ENCODE results near the gene PALM.
A peak's percentile ranks its signal among the peaks of the same experiment; 100 is the strongest.

PALM gene

GRCh38 chr19:748274-748598 is 39.5 kb downstream of the PALM start:
- TF ChIP-seq, protein P1, sequence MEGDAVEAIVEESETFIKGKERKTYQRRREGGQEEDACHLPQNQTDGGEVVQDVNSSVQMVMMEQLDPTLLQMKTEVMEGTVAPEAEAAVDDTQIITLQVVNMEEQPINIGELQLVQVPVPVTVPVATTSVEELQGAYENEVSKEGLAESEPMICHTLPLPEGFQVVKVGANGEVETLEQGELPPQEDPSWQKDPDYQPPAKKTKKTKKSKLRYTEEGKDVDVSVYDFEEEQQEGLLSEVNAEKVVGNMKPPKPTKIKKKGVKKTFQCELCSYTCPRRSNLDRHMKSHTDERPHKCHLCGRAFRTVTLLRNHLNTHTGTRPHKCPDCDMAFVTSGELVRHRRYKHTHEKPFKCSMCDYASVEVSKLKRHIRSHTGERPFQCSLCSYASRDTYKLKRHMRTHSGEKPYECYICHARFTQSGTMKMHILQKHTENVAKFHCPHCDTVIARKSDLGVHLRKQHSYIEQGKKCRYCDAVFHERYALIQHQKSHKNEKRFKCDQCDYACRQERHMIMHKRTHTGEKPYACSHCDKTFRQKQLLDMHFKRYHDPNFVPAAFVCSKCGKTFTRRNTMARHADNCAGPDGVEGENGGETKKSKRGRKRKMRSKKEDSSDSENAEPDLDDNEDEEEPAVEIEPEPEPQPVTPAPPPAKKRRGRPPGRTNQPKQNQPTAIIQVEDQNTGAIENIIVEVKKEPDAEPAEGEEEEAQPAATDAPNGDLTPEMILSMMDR (IDR thresholded peaks at IDR 0.05; ENCODE audit: unreplicated experiment in 3 of 3), result no peak
- H3K4me3 Mint-ChIP-seq, result no peak overlapping the region

DNA sequence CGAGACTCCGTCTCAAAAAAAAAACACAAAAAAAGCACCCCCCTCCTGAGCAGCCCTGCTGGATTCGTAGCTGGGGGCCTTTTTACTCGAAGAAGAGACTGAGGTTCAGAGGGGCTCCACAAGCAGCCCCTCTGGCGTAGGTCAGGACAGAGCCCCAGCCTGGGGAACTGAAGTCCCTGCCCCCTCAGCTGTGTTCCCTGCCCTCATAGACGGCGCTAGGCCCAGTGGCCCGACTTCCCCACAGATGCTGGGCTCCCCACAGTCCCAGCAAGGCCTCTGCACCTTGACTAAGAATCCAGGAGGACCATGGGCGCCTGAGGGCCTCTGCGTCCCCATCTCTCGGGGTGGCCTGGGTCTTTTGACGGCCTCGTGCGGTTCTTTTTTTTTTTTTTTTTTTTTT is 41.1 kb downstream of the PALM start:
- TF ChIP-seq, protein P1 (IDR thresholded peaks at IDR 0.05; ENCODE audit: unreplicated experiment in 3 of 3), result no peak
- peaks cover 3% of the 10 kb centered on the region for H3K9me3 Mint-ChIP-seq
- H3K27ac Mint-ChIP-seq, result no peak overlapping the region
- no peak overlapping the region for H3K4me3 Mint-ChIP-seq
- H3K36me3 Mint-ChIP-seq (ENCODE audit: low read depth), result peaks cover 26% of the 10 kb centered on the region
- peaks cover 7% of the 10 kb centered on the region for H3K4me1 Mint-ChIP-seq
- H3K27me3 Mint-ChIP-seq (ENCODE audit: low read depth), result no peaks in the 10 kb centered on the region

More at GRCh38 chr19:748274-748598, 39.5 kb downstream of the PALM start:
- Mint-ChIP-seq H3K9me3 (peaks cover 9% of the 10 kb centered on the region), H3K27me3 (ENCODE audit: low read depth) (no peaks in the 10 kb centered on the region), H3K27ac (no peak overlapping the region), H3K4me1 (peaks cover 12% of the 10 kb centered on the region), H3K36me3 (ENCODE audit: low read depth) (peaks cover 32% of the 10 kb centered on the region)

DNA sequence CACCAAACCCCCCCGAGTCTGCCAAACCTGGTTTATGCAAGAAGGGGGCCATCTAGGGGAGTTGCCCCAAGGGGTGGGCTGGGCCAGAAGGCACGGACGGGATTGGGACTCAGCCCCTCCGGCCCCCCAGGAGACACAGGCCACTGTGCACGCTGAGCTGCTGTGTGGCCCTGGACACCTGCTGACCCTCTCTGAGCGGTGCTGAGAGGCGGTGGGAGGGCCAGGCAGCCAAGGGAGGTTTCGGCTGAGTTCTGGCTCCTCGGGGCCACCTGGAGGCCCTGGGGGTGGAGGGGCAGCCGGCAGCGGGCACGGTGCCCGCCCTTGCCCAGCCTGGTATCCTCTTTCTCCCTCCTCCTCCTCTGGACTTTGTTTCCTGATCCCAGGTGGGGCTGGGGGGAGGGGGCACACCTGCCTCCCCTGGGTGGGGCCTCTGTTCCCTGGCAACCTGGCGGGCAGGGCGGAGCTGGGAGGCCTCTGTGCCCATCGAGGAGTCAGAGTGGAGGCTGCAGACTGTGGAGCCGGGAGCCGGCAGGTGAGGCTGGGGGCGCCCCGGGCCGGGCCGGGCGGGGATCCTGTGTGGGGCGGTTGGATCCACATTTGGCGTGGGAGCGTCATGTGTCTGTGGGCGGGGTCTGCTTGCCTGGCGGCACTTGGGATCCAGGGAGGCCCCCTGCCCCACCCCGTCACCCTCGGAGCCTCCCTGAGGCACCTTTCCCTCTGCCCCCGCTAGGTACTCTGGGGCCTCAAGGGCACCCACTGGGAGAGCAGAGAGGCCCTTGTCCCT is 42.1 kb downstream of the PALM start, which contains the start of gene MISP:
TSS of gene MISP (plus strand) at position 473 of the 784 bp plus-strand sequence. CDS start 5,835 bp downstream, outside the sequence.
- H3K9me3 Mint-ChIP-seq, result peaks cover 3% of the 10 kb centered on the region
- H3K4me3 Mint-ChIP-seq, result no peak within 1 kb of the TSS
- peaks cover 19% of the 10 kb centered on the region for H3K36me3 Mint-ChIP-seq (ENCODE audit: low read depth)
- H3K27ac Mint-ChIP-seq, result peak within 1 kb of the TSS in 1 of 3 experiments; percentile 30
- peaks cover 7% of the 10 kb centered on the region for H3K4me1 Mint-ChIP-seq
- TF ChIP-seq, protein P1 (IDR thresholded peaks at IDR 0.05; ENCODE audit: unreplicated experiment in 3 of 3), result no peak
- H3K27me3 Mint-ChIP-seq (ENCODE audit: low read depth), result no peaks in the 10 kb centered on the region

- TF ChIP-seq, protein P1 (IDR thresholded peaks at IDR 0.05; ENCODE audit: unreplicated experiment in 3 of 3), result no peak
- Mint-ChIP-seq H3K9me3 (no peaks in the 10 kb centered on the region), H3K4me1 (peaks cover 7% of the 10 kb centered on the region), H3K27ac (peak overlapping the region in 1 of 3 experiments; percentile 30), H3K36me3 (ENCODE audit: low read depth) (peaks cover 12% of the 10 kb centered on the region), H3K4me3 (no peak overlapping the region), H3K27me3 (ENCODE audit: low read depth) (no peaks in the 10 kb centered on the region)
Measured at GRCh38 chr19:751501-752341, 43.0 kb downstream of the PALM start.

DNA sequence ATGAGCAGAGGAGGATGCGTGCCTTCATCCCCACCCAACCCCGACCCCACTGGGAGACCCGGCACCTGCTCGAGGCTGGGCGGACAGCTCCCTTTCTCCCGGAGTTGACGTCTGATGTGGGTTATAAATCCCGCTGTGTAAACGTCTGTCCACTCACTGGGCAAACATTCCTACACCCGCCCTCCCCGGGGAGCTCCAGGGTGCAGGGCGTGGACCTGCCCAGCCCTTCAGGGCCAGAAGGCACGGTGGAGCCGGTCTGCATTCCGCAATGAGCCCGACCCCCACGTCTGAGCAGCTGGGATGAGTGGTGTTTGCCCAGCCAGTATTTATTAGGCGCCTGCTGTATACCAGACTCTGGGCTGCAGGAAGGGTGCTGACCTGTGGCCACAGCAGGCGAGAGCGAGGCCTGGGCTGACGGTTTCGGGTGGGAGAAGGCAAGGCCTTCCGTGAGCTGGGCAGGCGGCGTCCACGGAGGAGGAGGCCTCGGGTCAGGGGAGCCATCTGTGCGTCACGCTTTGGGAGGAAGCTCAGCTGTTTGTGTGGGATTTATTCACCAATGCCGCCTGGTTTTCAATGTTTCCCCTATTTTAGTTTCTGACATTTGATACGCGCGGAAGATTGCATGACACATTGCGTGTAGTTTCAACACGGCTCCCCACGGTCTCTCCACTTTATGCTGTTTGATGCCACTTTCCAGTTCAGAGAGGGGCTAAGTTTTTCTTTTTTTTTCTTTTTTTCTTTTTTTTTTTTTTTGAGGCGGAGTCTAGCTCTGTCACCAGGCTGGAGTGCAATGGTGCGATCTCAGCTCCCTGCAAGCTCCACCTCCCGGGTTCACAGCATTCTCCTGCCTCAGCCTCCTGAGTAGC is 44.1 kb downstream of the PALM start:
- no peaks in the 10 kb centered on the region for H3K9me3 Mint-ChIP-seq
- peaks cover 7% of the 10 kb centered on the region for H3K4me1 Mint-ChIP-seq
- TF ChIP-seq, protein P1 (IDR thresholded peaks at IDR 0.05; ENCODE audit: unreplicated experiment in 3 of 3), result no peak
- no peaks in the 10 kb centered on the region for H3K27me3 Mint-ChIP-seq (ENCODE audit: low read depth)
- H3K36me3 Mint-ChIP-seq (ENCODE audit: low read depth), result peaks cover 7% of the 10 kb centered on the region
- H3K27ac Mint-ChIP-seq, result peak overlapping the region; percentile 85 to 93 (median 90)
- H3K4me3 Mint-ChIP-seq, result peak overlapping the region in 1 of 3 experiments; percentile 13

All from nephron (organoid).